Measurements from ENCODE around the gene KIRREL1. TPM values are rescaled to one million over a fixed set of nuclear protein-coding genes. Genes with fewer than 3 reads are reported as not detected.

The KIRREL1 gene
- total RNA-seq, 1 experiment from 2014 or later: 45.4 TPM

GRCh38 chr1:157978586-157979403 lies 14.7 kb upstream of the KIRREL1 start:
- DNase-seq: no peak
- Mint-ChIP-seq H3K4me3 (ENCODE audit: unreplicated experiment) (no peak overlapping the region), H3K9me3 (ENCODE audit: unreplicated experiment) (peaks cover 4% of the 10 kb centered on the region), H3K27me3 (ENCODE audit: insufficient read depth, unreplicated experiment) (peaks cover 2% of the 10 kb centered on the region), H3K27ac (ENCODE audit: unreplicated experiment) (no peak overlapping the region), H3K36me3 (ENCODE audit: insufficient read depth, unreplicated experiment) (no peaks in the 10 kb centered on the region), H3K4me1 (ENCODE audit: low read depth, unreplicated experiment) (no peaks in the 10 kb centered on the region)
- Histone ChIP-seq H3K27me3 (replicated peaks; ENCODE audit: control insufficient read depth, insufficient read depth, low read length) (no peaks in the 10 kb centered on the region), H3K36me3 (ENCODE audit: control insufficient read depth, insufficient read depth, low read length) (no peaks in the 10 kb centered on the region), H3K4me3 (ENCODE audit: low read depth, low read length) (no peak overlapping the region), H3K9me3 (no peaks in the 10 kb centered on the region; the same call in 1 of the 2 replicates), H3K4me1 (no peaks in the 10 kb centered on the region)
- intact Hi-C loops (cut with micrococcal nuclease; ENCODE audit: unreplicated experiment): no loop called here
- no peak for TF ChIP-seq CTCF (IDR thresholded peaks at IDR 0.05; ENCODE audit: insufficient read depth in 1 of 2, low read depth in 1 of 2, low read length in 1 of 2, severe bottlenecking in 1 of 2, unreplicated experiment in 1 of 2)
- ChIA-PET POLR2A (no interaction called here), CTCF (interaction anchor here (0.6 kb wide), 1 partner anchor 109 kb away, joined by 3 read pairs; no protein-coding TSS in a partner anchor)
- BruUV-seq (replicated peaks): no TSS peak

- intact Hi-C loops (cut with micrococcal nuclease; ENCODE audit: unreplicated experiment): loop anchor here (2.0 kb wide), 1 partner anchor 15 kb away; no protein-coding TSS in a partner anchor
- Histone ChIP-seq H3K27me3 (replicated peaks; ENCODE audit: control insufficient read depth, insufficient read depth, low read length) (no peaks in the 10 kb centered on the region; the same call in 1 of the 2 replicates), H3K4me3 (ENCODE audit: low read depth, low read length) (no peak overlapping the region), H3K9me3 (no peaks in the 10 kb centered on the region), H3K4me1 (no peaks in the 10 kb centered on the region), H3K36me3 (ENCODE audit: control insufficient read depth, insufficient read depth, low read length) (no peaks in the 10 kb centered on the region)
- ChIA-PET POLR2A (no interaction called here), CTCF (interaction anchor here (1.1 kb wide), 1 partner anchor 139 kb away, joined by 4 read pairs; no protein-coding TSS in a partner anchor)
- H3K4me1 Mint-ChIP-seq (ENCODE audit: low read depth, unreplicated experiment): no peaks in the 10 kb centered on the region
- no peaks in the 10 kb centered on the region for H3K36me3 Mint-ChIP-seq (ENCODE audit: insufficient read depth, unreplicated experiment)
- DNase-seq: no peak
- H3K4me3 Mint-ChIP-seq (ENCODE audit: unreplicated experiment): no peak overlapping the region
- peaks cover 6% of the 10 kb centered on the region for H3K27me3 Mint-ChIP-seq (ENCODE audit: insufficient read depth, unreplicated experiment)
- no peak for TF ChIP-seq CTCF (IDR thresholded peaks at IDR 0.05; ENCODE audit: insufficient read depth in 1 of 2, low read depth in 1 of 2, low read length in 1 of 2, severe bottlenecking in 1 of 2, unreplicated experiment in 1 of 2)
- no peak overlapping the region for H3K27ac Mint-ChIP-seq (ENCODE audit: unreplicated experiment)
- BruUV-seq (replicated peaks): no TSS peak
- H3K9me3 Mint-ChIP-seq (ENCODE audit: unreplicated experiment): no peaks in the 10 kb centered on the region
Measured at GRCh38 chr1:157982136-157982535, 11.3 kb upstream of the KIRREL1 start.

- TF ChIP-seq CTCF (IDR thresholded peaks at IDR 0.05; ENCODE audit: insufficient read depth in 1 of 2, low read depth in 1 of 2, low read length in 1 of 2, severe bottlenecking in 1 of 2, unreplicated experiment in 1 of 2): no peak
- no peaks in the 10 kb centered on the region for H3K4me1 ChIP-seq
- H3K9me3 ChIP-seq: no peaks in the 10 kb centered on the region
- Mint-ChIP-seq H3K9me3 (ENCODE audit: unreplicated experiment) (no peaks in the 10 kb centered on the region), H3K36me3 (ENCODE audit: insufficient read depth, unreplicated experiment) (no peaks in the 10 kb centered on the region), H3K27ac (ENCODE audit: unreplicated experiment) (no peak overlapping the region), H3K4me3 (ENCODE audit: unreplicated experiment) (no peak overlapping the region), H3K27me3 (ENCODE audit: insufficient read depth, unreplicated experiment) (peaks cover 6% of the 10 kb centered on the region), H3K4me1 (ENCODE audit: low read depth, unreplicated experiment) (no peaks in the 10 kb centered on the region)
- H3K36me3 ChIP-seq (ENCODE audit: control insufficient read depth, insufficient read depth, low read length): no peaks in the 10 kb centered on the region
- ChIA-PET CTCF (interaction anchor here (0.6 to 2.0 kb wide), 4 partner anchors 16 to 138 kb away, joined by 3 to 6 read pairs (median 4); no protein-coding TSS in a partner anchor), POLR2A (no interaction called here)
- intact Hi-C loops (cut with micrococcal nuclease; ENCODE audit: unreplicated experiment): loop anchor here (2.0 kb wide), 1 partner anchor 17 kb away; no protein-coding TSS in a partner anchor
- DNase-seq: no peak
- no peaks in the 10 kb centered on the region; the same call in 1 of the 2 replicates for H3K27me3 ChIP-seq (replicated peaks; ENCODE audit: control insufficient read depth, insufficient read depth, low read length)
- no peak overlapping the region for H3K4me3 ChIP-seq (ENCODE audit: low read depth, low read length)
- no TSS peak for BruUV-seq (replicated peaks)
Measured at GRCh38 chr1:157983787-157984186, 9.7 kb upstream of the KIRREL1 start.
